ENCODE results near the gene RTN1.

RTN1 gene

DNA sequence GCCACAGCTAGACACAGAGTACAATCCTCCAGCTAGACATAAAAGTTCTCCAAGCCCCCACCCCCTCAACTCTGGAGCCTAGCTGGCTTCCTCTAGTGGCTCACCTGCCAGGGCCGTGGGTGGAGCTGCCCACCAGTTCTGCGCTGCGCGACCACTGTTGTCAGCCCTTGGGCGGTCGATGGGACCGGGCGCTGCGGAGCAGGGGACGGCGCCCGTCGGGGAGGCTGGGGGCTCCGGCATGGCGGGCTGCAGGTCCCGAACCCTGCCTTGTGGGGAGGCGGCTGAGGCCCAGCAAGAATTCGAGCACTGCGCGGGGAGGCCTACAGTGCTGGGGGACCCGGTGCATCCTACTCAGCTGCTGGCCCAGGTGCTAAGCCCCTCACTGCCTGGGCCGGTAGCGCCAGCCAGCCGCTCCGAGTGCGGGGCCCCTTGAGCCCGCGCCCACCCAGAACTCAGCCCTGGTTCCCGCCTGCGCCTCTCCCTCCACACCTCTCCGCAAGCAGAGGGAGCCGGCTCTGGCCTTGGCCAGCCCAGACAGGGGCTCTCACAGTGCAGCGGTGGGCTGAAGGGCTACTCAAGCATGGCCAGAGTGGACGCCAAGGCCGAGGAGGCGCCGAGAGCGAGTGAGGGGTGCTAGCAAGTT lies 51.0 kb downstream of the RTN1 start:
- no peak for DNase-seq (ENCODE audit: low read depth in 1 of 2, low spot score in 1 of 2)
- Histone ChIP-seq H3K27me3 (ENCODE audit: insufficient read depth, poor library complexity, severe bottlenecking) (no peaks in the 10 kb centered on the region), H3K27ac (replicated peaks) (no peak overlapping the region), H3K4me3 (replicated peaks; ENCODE audit: insufficient read depth, low read length) (no peak overlapping the region)
- TF ChIP-seq, protein P1, sequence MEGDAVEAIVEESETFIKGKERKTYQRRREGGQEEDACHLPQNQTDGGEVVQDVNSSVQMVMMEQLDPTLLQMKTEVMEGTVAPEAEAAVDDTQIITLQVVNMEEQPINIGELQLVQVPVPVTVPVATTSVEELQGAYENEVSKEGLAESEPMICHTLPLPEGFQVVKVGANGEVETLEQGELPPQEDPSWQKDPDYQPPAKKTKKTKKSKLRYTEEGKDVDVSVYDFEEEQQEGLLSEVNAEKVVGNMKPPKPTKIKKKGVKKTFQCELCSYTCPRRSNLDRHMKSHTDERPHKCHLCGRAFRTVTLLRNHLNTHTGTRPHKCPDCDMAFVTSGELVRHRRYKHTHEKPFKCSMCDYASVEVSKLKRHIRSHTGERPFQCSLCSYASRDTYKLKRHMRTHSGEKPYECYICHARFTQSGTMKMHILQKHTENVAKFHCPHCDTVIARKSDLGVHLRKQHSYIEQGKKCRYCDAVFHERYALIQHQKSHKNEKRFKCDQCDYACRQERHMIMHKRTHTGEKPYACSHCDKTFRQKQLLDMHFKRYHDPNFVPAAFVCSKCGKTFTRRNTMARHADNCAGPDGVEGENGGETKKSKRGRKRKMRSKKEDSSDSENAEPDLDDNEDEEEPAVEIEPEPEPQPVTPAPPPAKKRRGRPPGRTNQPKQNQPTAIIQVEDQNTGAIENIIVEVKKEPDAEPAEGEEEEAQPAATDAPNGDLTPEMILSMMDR (IDR thresholded peaks at IDR 0.05; ENCODE audit: insufficient read depth, low read length), result no peak
- TF ChIP-seq GABPA (IDR thresholded peaks at IDR 0.05; ENCODE audit: low read depth) (no peak), POLR2AphosphoS5 (IDR thresholded peaks at IDR 0.05; ENCODE audit: low read depth) (no peak), SPI1 (IDR thresholded peaks at IDR 0.05; ENCODE audit: borderline replicate concordance, low read depth) (no peak)
- TF ChIP-seq, protein P2, sequence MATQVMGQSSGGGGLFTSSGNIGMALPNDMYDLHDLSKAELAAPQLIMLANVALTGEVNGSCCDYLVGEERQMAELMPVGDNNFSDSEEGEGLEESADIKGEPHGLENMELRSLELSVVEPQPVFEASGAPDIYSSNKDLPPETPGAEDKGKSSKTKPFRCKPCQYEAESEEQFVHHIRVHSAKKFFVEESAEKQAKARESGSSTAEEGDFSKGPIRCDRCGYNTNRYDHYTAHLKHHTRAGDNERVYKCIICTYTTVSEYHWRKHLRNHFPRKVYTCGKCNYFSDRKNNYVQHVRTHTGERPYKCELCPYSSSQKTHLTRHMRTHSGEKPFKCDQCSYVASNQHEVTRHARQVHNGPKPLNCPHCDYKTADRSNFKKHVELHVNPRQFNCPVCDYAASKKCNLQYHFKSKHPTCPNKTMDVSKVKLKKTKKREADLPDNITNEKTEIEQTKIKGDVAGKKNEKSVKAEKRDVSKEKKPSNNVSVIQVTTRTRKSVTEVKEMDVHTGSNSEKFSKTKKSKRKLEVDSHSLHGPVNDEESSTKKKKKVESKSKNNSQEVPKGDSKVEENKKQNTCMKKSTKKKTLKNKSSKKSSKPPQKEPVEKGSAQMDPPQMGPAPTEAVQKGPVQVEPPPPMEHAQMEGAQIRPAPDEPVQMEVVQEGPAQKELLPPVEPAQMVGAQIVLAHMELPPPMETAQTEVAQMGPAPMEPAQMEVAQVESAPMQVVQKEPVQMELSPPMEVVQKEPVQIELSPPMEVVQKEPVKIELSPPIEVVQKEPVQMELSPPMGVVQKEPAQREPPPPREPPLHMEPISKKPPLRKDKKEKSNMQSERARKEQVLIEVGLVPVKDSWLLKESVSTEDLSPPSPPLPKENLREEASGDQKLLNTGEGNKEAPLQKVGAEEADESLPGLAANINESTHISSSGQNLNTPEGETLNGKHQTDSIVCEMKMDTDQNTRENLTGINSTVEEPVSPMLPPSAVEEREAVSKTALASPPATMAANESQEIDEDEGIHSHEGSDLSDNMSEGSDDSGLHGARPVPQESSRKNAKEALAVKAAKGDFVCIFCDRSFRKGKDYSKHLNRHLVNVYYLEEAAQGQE (IDR thresholded peaks at IDR 0.05; ENCODE audit: insufficient replicate concordance, low read depth), result no peak

DNA sequence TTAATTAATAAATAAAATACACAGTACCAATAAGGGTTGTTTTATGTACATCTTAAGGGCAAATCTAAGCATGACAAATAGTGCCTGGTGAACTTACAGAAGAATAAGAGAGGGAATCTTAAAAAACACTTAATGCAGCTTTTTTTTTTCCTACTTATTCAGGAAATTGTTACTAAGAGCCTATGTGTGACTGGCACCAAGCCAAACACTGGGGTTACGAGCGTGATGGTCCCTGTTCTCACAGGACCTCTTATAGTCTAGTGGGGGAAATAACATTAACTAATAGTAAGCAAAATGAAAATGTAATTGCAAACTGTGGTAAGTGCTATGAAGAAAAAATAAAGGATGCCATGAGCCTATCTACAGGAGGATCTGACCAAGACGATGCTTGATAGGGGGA lies 53.6 kb downstream of the RTN1 start:
- Histone ChIP-seq H3K27ac (replicated peaks) (no peak overlapping the region), H3K27me3 (ENCODE audit: insufficient read depth, poor library complexity, severe bottlenecking) (no peaks in the 10 kb centered on the region), H3K4me3 (replicated peaks; ENCODE audit: insufficient read depth, low read length) (no peak overlapping the region)
- TF ChIP-seq GABPA (IDR thresholded peaks at IDR 0.05; ENCODE audit: low read depth), result no peak
- TF ChIP-seq, protein P1 (IDR thresholded peaks at IDR 0.05; ENCODE audit: insufficient read depth, low read length), result no peak
- DNase-seq (ENCODE audit: low read depth in 1 of 2, low spot score in 1 of 2), result no peak

DNA sequence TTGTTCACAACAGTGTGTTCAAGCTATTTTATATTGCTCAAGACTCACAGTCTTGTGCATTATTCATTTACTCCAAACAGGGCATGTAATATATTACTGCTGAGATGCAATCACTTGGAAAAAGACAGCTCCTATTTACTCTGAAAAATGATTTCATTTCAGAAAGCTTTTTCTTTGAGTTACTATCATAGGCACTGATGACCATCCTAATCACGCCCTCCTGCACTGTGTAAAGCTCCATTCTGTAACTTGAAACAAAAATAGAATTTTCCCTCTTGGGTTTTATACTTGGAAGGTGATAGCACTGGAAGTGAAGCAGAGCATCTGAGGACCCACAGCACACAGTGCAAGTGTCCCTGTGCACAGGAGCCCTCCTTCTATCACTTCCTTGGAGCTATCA lies 55.6 kb downstream of the RTN1 start:
- Histone ChIP-seq H3K27me3 (ENCODE audit: insufficient read depth, poor library complexity, severe bottlenecking) (no peaks in the 10 kb centered on the region), H3K27ac (replicated peaks) (no peak overlapping the region), H3K4me3 (replicated peaks; ENCODE audit: insufficient read depth, low read length) (no peak overlapping the region)
- TF ChIP-seq POLR2AphosphoS5 (IDR thresholded peaks at IDR 0.05; ENCODE audit: low read depth) (no peak), GABPA (IDR thresholded peaks at IDR 0.05; ENCODE audit: low read depth) (no peak), SPI1 (IDR thresholded peaks at IDR 0.05; ENCODE audit: borderline replicate concordance, low read depth) (no peak)
- TF ChIP-seq, protein P2 (IDR thresholded peaks at IDR 0.05; ENCODE audit: insufficient replicate concordance, low read depth), result no peak
- TF ChIP-seq, protein P1 (IDR thresholded peaks at IDR 0.05; ENCODE audit: insufficient read depth, low read length), result no peak
- DNase-seq (ENCODE audit: low read depth in 1 of 2, low spot score in 1 of 2), result no peak

DNA sequence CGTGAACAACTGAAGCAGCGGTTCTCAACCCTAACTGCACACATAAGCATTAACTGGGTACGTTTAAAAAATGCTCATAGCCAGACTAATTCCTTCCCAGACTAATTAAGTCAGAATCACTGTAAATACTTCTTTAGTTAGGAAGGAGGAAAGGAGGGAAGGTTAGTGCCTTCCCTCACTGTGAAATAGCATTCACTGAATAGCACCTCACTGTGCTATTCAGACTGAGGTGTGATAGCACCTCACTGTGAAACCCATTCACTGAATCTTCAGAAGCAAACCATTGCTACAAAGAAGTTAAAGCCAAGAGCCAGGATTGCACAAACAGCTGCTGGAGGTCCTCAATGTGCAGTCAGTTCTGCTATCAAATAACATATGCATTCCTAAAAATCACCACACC lies 58.8 kb downstream of the RTN1 start:
- H3K4me3 ChIP-seq (replicated peaks; ENCODE audit: insufficient read depth, low read length), result no peak overlapping the region
- no peak for TF ChIP-seq GABPA (IDR thresholded peaks at IDR 0.05; ENCODE audit: low read depth)
- no peak for TF ChIP-seq POLR2AphosphoS5 (IDR thresholded peaks at IDR 0.05; ENCODE audit: low read depth)
- TF ChIP-seq, protein P2 (IDR thresholded peaks at IDR 0.05; ENCODE audit: insufficient replicate concordance, low read depth), result no peak
- TF ChIP-seq SPI1 (IDR thresholded peaks at IDR 0.05; ENCODE audit: borderline replicate concordance, low read depth), result no peak
- TF ChIP-seq, protein P1 (IDR thresholded peaks at IDR 0.05; ENCODE audit: insufficient read depth, low read length), result no peak
- no peak overlapping the region for H3K27ac ChIP-seq (replicated peaks)
- no peak for DNase-seq (ENCODE audit: low read depth in 1 of 2, low spot score in 1 of 2)
- no peaks in the 10 kb centered on the region for H3K27me3 ChIP-seq (ENCODE audit: insufficient read depth, poor library complexity, severe bottlenecking)

Data from HL-60 (cell line).